Muscle layer of duodenum (tissue), 2 donors: ENCODE measurements around the gene PAFAH1B2.

Experiments used
- H3K27ac ChIP-seq: one replicate; pipeline ENCODE4 v1.7.0; 2013; ENCODE audit warnings: mild to moderate bottlenecking, low read length
- H3K27me3 ChIP-seq: one replicate; pipeline ENCODE4 v1.7.0; 2013; ENCODE audit warnings: low read depth, mild to moderate bottlenecking, control low read depth, low read length
- H3K36me3 ChIP-seq, 2 donors: one replicate each; pipeline ENCODE4 v1.7.0; 2013; ENCODE audit warnings: low read length in 2 of 2, control low read depth in 1 of 2, mild to moderate bottlenecking in 1 of 2; ENCODE audit not compliant: insufficient read depth in 2 of 2, control insufficient read depth in 1 of 2
- H3K4me1 ChIP-seq, 2 donors: one replicate each; pipeline ENCODE4 v1.7.0; 2013; ENCODE audit warnings: low read length in 2 of 2, mild to moderate bottlenecking in 2 of 2, control low read depth in 1 of 2, moderate library complexity in 1 of 2; ENCODE audit not compliant: insufficient read depth in 2 of 2, control insufficient read depth in 1 of 2
- H3K4me3 ChIP-seq, 2 donors: one replicate each; pipeline ENCODE4 v1.7.0; 2013; ENCODE audit warnings: low read length in 2 of 2, low read depth in 1 of 2, mild to moderate bottlenecking in 1 of 2
- H3K9me3 ChIP-seq, 2 donors: one replicate each; pipeline ENCODE4 v1.7.0; 2013; ENCODE audit warnings: low read length in 2 of 2, control low read depth in 1 of 2, mild to moderate bottlenecking in 1 of 2; ENCODE audit not compliant: control insufficient read depth in 1 of 2
- donor health status: healthy.

PAFAH1B2 gene

GRCh38 chr11:117159892-117160291 lies 15.8 kb downstream of the PAFAH1B2 start:
- Histone ChIP-seq H3K4me3 (no peak overlapping the region), H3K36me3 (peaks cover 29 to 36% of the 10 kb centered on the region in 2 donors), H3K9me3 (no peaks in the 10 kb centered on the region), H3K27me3 (no peaks in the 10 kb centered on the region), H3K27ac (no peak overlapping the region), H3K4me1 (no peaks in the 10 kb centered on the region)

- H3K27ac ChIP-seq: no peak overlapping the region
- no peaks in the 10 kb centered on the region for H3K4me1 ChIP-seq
- no peaks in the 10 kb centered on the region for H3K27me3 ChIP-seq
- H3K36me3 ChIP-seq: peaks cover 36 to 40% of the 10 kb centered on the region in 2 donors
- no peak overlapping the region for H3K4me3 ChIP-seq
- H3K9me3 ChIP-seq: no peaks in the 10 kb centered on the region
These were observed 16.7 kb downstream of the PAFAH1B2 start for GRCh38 chr11:117160826-117161225.

GRCh38 chr11:117166491-117166890 lies 22.4 kb downstream of the PAFAH1B2 start:
- H3K36me3 ChIP-seq: peaks cover 54 to 61% of the 10 kb centered on the region in 2 donors

DNA sequence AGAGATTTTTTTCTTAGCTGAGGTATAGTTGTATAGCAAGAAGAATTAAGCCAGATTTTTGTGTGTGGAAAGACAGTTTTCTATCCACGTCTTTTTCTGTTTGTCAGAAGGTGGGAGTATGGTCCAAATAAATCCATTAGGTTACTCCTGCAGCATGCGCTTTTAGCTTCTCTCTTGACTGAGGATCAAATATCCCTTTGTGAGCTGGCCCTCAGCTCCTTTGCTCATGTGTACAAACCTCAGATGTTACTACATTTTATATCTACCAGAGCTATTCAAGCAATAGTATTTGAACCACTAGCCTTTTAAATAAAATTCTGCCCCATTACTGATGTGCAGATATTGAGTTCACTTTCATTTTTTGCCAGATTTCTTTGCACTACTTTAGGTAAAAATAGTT lies 25.6 kb downstream of the PAFAH1B2 start:
- H3K36me3 ChIP-seq: peaks cover 31 to 37% of the 10 kb centered on the region in 2 donors
- H3K9me3 ChIP-seq: no peaks in the 10 kb centered on the region
- no peak overlapping the region for H3K4me3 ChIP-seq
- H3K27me3 ChIP-seq: no peaks in the 10 kb centered on the region
- peaks cover 0 to 5% of the 10 kb centered on the region in 2 donors for H3K4me1 ChIP-seq
- no peak overlapping the region for H3K27ac ChIP-seq

More at GRCh38 chr11:117166491-117166890, 22.4 kb downstream of the PAFAH1B2 start:
- Histone ChIP-seq H3K4me3 (no peak overlapping the region), H3K9me3 (no peaks in the 10 kb centered on the region), H3K27ac (no peak overlapping the region), H3K27me3 (no peaks in the 10 kb centered on the region), H3K4me1 (no peaks in the 10 kb centered on the region)

DNA sequence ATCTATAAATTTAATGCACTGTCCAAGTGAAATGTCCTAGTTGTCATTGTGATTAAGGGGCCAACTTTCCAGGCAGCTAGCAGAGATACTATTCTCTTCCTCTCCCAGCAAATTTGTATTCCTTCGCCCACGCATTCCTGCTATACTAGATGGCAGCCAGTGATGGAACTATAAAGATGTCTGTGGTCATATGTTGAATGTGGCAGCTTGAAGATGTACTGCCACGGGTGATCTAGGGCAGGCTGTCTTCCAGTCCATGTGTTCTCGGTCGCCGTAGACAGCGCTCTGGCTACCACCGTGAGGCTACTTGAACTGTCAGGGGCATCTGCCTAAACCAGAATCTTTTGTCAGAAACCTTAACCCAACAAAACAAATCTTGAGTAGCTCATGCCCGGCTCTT lies 26.1 kb downstream of the PAFAH1B2 start:
- no peak overlapping the region for H3K27ac ChIP-seq
- no peak overlapping the region for H3K4me3 ChIP-seq
- peaks cover 31 to 34% of the 10 kb centered on the region in 2 donors for H3K36me3 ChIP-seq
- peaks cover 0 to 5% of the 10 kb centered on the region in 2 donors for H3K4me1 ChIP-seq
- no peaks in the 10 kb centered on the region for H3K9me3 ChIP-seq
- H3K27me3 ChIP-seq: no peaks in the 10 kb centered on the region

DNA sequence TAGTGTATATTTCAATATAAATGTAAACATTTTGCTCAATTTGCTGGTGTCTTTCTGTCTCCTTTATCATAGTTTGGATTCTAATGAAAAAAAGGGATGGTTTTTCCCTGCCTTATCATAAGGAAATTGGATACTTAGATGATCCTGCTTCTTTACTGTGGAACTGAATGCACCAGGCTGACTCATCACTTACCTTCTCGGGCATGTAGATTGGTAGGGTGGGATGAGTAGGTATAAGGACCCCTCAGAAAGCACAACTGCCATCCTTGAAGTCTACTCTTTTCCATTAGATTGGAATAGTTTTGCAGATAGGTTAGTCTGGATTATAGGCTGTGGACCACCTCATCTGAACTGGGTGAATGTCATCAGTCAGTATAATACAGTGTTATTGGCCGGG lies 26.9 kb downstream of the PAFAH1B2 start:
- Histone ChIP-seq H3K27me3 (no peaks in the 10 kb centered on the region), H3K4me1 (peaks cover 0 to 5% of the 10 kb centered on the region in 2 donors), H3K36me3 (peaks cover 27 to 29% of the 10 kb centered on the region in 2 donors), H3K9me3 (no peaks in the 10 kb centered on the region), H3K27ac (no peak overlapping the region), H3K4me3 (no peak overlapping the region)

- H3K27ac ChIP-seq: no peak overlapping the region
These were observed 27.4 kb downstream of the PAFAH1B2 start for GRCh38 chr11:117171404-117172061.

GRCh38 chr11:117172724-117173421 lies 28.8 kb downstream of the PAFAH1B2 start:
- Histone ChIP-seq H3K27ac (no peak overlapping the region), H3K36me3 (peaks cover 10 to 13% of the 10 kb centered on the region in 2 donors), H3K9me3 (no peaks in the 10 kb centered on the region), H3K4me1 (peaks cover 0 to 7% of the 10 kb centered on the region in 2 donors), H3K4me3 (no peak overlapping the region), H3K27me3 (no peaks in the 10 kb centered on the region)

More at GRCh38 chr11:117171404-117172061, 27.4 kb downstream of the PAFAH1B2 start:
- peaks cover 22 to 23% of the 10 kb centered on the region in 2 donors for H3K36me3 ChIP-seq
- peaks cover 0 to 5% of the 10 kb centered on the region in 2 donors for H3K4me1 ChIP-seq
- no peaks in the 10 kb centered on the region for H3K27me3 ChIP-seq
- H3K9me3 ChIP-seq: no peaks in the 10 kb centered on the region
- no peak overlapping the region for H3K4me3 ChIP-seq

- Histone ChIP-seq H3K36me3 (peaks cover 0 to 10% of the 10 kb centered on the region in 2 donors), H3K27me3 (no peaks in the 10 kb centered on the region), H3K4me1 (peaks cover 0 to 17% of the 10 kb centered on the region in 2 donors), H3K9me3 (no peaks in the 10 kb centered on the region), H3K4me3 (no peak overlapping the region), H3K27ac (no peak overlapping the region)
These were observed 31.0 kb downstream of the PAFAH1B2 start for GRCh38 chr11:117175104-117175503.

DNA sequence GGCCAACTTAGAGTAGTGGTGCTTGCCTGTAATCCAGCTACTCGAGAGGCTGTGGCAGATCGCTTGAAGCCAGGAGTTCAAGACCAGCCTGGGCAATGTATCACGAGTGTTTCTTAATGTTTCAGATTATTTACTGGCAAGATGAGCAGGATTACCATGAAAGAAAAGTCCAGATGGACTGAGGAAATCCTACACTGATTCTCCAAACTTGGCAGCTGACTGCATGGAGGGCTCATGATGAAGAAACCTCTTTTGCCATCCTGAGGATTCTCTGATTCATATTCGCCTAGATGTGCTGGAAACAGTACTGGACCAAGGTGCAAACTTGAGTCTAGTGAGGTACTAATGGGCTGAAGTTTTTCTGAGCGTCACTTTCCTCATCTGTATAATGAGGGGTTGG lies 31.7 kb downstream of the PAFAH1B2 start:
- H3K9me3 ChIP-seq: no peaks in the 10 kb centered on the region
- H3K27ac ChIP-seq: no peak overlapping the region
- no peak overlapping the region for H3K4me3 ChIP-seq
- H3K27me3 ChIP-seq: no peaks in the 10 kb centered on the region
- H3K4me1 ChIP-seq: peaks cover 2 to 24% of the 10 kb centered on the region in 2 donors
- peaks cover 0 to 9% of the 10 kb centered on the region in 2 donors for H3K36me3 ChIP-seq

GRCh38 chr11:117176186-117176585 lies 32.1 kb downstream of the PAFAH1B2 start:
- H3K36me3 ChIP-seq: peaks cover 0 to 5% of the 10 kb centered on the region in 2 donors
- H3K4me1 ChIP-seq: peaks cover 6 to 28% of the 10 kb centered on the region in 2 donors
- H3K9me3 ChIP-seq: no peaks in the 10 kb centered on the region
- no peak overlapping the region for H3K4me3 ChIP-seq
- H3K27me3 ChIP-seq: no peaks in the 10 kb centered on the region
- no peak overlapping the region for H3K27ac ChIP-seq
